IMR-90 (cell line): ENCODE results near the gene RASD2. TPM values are rescaled to one million over a fixed set of nuclear protein-coding genes. Genes with fewer than 3 reads are reported as not detected.

Experiments used
- ATAC-seq: fragments of 200-7000 bp; cut with Tn5 transposase; 2 replicates; pipeline ENCODE4 v1.9.1; 2020; ENCODE audit warnings: low read depth, mild to moderate bottlenecking, moderate library complexity
- BruUV-seq: library from RNA; stranded (reverse); fragments of 400-500 nt; replicated peaks from 2 replicates; lab custom pipeline; 2021; lab: Mats Ljungman, UMichigan
- CTCF ChIA-PET: fragments of 300-600 bp; formaldehyde crosslinking; extraction: SDS; loops from one replicate; lab custom pipeline; 2021; ENCODE audit warnings: antibody characterized with exemption; lab: Yijun Ruan, JAX
- POLR2A ChIA-PET: fragments of 300-600 bp; sonication (Branson Sonifier 250); formaldehyde crosslinking; loops from one replicate; lab custom pipeline; 2022; ENCODE audit warnings: antibody characterized with exemption; ENCODE audit not compliant: unreplicated experiment; lab: Charles Lee
- DNase-seq: peaks from one replicate; pipeline ENCODE4 v3.0.0; 2013
- H2AFZ ChIP-seq: replicated peaks from 2 replicates; pipeline ENCODE3; 2013; ENCODE audit warnings: low read length, mild to moderate bottlenecking; ENCODE audit not compliant: poor library complexity
- H2AK5ac ChIP-seq: 2 replicates; pipeline ENCODE4 v1.6.1; 2013; ENCODE audit warnings: low read depth, low read length, inconsistent platforms
- H2AK9ac ChIP-seq: replicated peaks from 2 replicates; pipeline ENCODE3; 2013; ENCODE audit warnings: mild to moderate bottlenecking, low read depth, low read length, moderate library complexity; ENCODE audit not compliant: poor library complexity
- H2BK120ac ChIP-seq: 2 replicates; pipeline ENCODE4 v1.6.1; 2013; ENCODE audit warnings: low read depth, low read length, inconsistent platforms
- H2BK15ac ChIP-seq: 3 replicates; pipeline ENCODE4 v1.6.1; 2013; ENCODE audit warnings: low read depth, low read length, inconsistent platforms
- H2BK20ac ChIP-seq: 2 replicates; pipeline ENCODE4 v1.6.1; 2013; ENCODE audit warnings: low read depth, mild to moderate bottlenecking, inconsistent platforms, low read length, moderate library complexity
- H2BK5ac ChIP-seq: 2 replicates; pipeline ENCODE4 v1.6.1; 2013; ENCODE audit warnings: mild to moderate bottlenecking, low read depth, low read length, inconsistent platforms; ENCODE audit not compliant: poor library complexity, severe bottlenecking
- H3K14ac ChIP-seq: replicated peaks from 2 replicates; pipeline ENCODE4 v1.6.1; 2013; ENCODE audit warnings: low read depth, low read length, inconsistent platforms
- H3K18ac ChIP-seq: 2 replicates; pipeline ENCODE4 v1.6.1; 2013; ENCODE audit warnings: low read depth, low read length, control low read depth
- H3K23ac ChIP-seq: 2 replicates; pipeline ENCODE4 v1.6.1; 2013; ENCODE audit warnings: low read depth, low read length, inconsistent platforms
- H3K27ac ChIP-seq: 2 replicates; pipeline ENCODE4 v1.5.1; 2013; ENCODE audit warnings: mild to moderate bottlenecking, control low read depth, low read length; ENCODE audit not compliant: insufficient read depth
- H3K27me3 ChIP-seq: 2 replicates; pipeline ENCODE4 v1.6.1; 2013; ENCODE audit warnings: low read length; ENCODE audit not compliant: control insufficient read depth, insufficient read depth
- H3K36me3 ChIP-seq: 2 replicates; pipeline ENCODE4 v1.6.1; 2013; ENCODE audit warnings: low read length, mixed read lengths; ENCODE audit not compliant: control insufficient read depth, insufficient read depth
- H3K4ac ChIP-seq: 2 replicates; pipeline ENCODE4 v1.6.1; 2013; ENCODE audit warnings: low read depth, low read length, inconsistent platforms
- H3K4me1 ChIP-seq: 2 replicates; pipeline ENCODE4 v1.6.1; 2013; ENCODE audit warnings: low read length, mixed read lengths; ENCODE audit not compliant: control insufficient read depth, insufficient read depth
- H3K4me2 ChIP-seq: 2 replicates; pipeline ENCODE4 v1.6.1; 2013; ENCODE audit warnings: low read depth, mild to moderate bottlenecking, control low read depth, low read length, moderate library complexity
- H3K4me3 ChIP-seq: 2 replicates; pipeline ENCODE4 v1.5.1; 2013; ENCODE audit warnings: low read depth, mild to moderate bottlenecking, control low read depth, low read length, moderate library complexity; ENCODE audit not compliant: insufficient read depth
- H3K56ac ChIP-seq: 2 replicates; pipeline ENCODE4 v1.6.1; 2013; ENCODE audit warnings: low read length, inconsistent platforms; ENCODE audit not compliant: insufficient read depth; ENCODE audit errors: extremely low read depth
- H3K79me1 ChIP-seq, 2 experiments: 2 replicates each; pipeline ENCODE4 v1.6.1; 2013; ENCODE audit warnings: low read length in 2 of 2, inconsistent platforms in 1 of 2, low read depth in 1 of 2
- H3K9ac ChIP-seq: 2 replicates; pipeline ENCODE4 v1.6.1; 2013; ENCODE audit warnings: low read depth, low read length, control low read depth
- H3K9me1 ChIP-seq: 2 replicates; pipeline ENCODE4 v1.6.1; 2013; ENCODE audit warnings: low read length, inconsistent platforms; ENCODE audit not compliant: insufficient read depth
- H3K9me3 ChIP-seq: 2 replicates; pipeline ENCODE4 v1.6.1; 2013; ENCODE audit warnings: low read length; ENCODE audit not compliant: control insufficient read depth, insufficient read depth
- H4K20me1 ChIP-seq: 2 replicates; pipeline ENCODE4 v1.6.1; 2013; ENCODE audit warnings: low read length, inconsistent platforms; ENCODE audit not compliant: insufficient read depth
- H4K5ac ChIP-seq: 2 replicates; pipeline ENCODE4 v1.6.1; 2013; ENCODE audit warnings: mild to moderate bottlenecking, low read depth, low read length, control low read depth
- H4K8ac ChIP-seq, 2 experiments: 2 replicates each; pipeline ENCODE4 v1.6.1; 2013; ENCODE audit warnings: low read depth in 2 of 2, low read length in 2 of 2, control low read depth in 1 of 2, inconsistent platforms in 1 of 2
- H4K91ac ChIP-seq: 2 replicates; pipeline ENCODE4 v1.6.1; 2013; ENCODE audit warnings: low read depth, low read length, inconsistent platforms; ENCODE audit not compliant: insufficient read depth
- BHLHE40 ChIP-seq: fragments of 150-350 bp; IDR thresholded peaks from 2 replicates; pipeline ENCODE4 v1.6.1; 2016; ENCODE audit warnings: mild to moderate bottlenecking, low read depth, low read length
- CEBPB ChIP-seq: IDR thresholded peaks from 2 replicates; pipeline ENCODE4 v1.6.1; 2012; ENCODE audit warnings: low read depth, low read length, improper control_type of control experiment
- CHD1 ChIP-seq: IDR thresholded peaks from 2 replicates; pipeline ENCODE4 v1.6.1; 2012; ENCODE audit warnings: low read depth, low read length, improper control_type of control experiment
- ELK1 ChIP-seq: fragments of 150-350 bp; IDR thresholded peaks from 2 replicates; pipeline ENCODE4 v1.6.1; 2016; ENCODE audit warnings: low read depth, mild to moderate bottlenecking, low read length, moderate library complexity, borderline replicate concordance
- FOS ChIP-seq: fragments of 150-350 bp; IDR thresholded peaks from 2 replicates; pipeline ENCODE4 v1.6.1; 2016; ENCODE audit warnings: low read depth, low read length
- MAFK ChIP-seq: IDR thresholded peaks from 2 replicates; pipeline ENCODE4 v1.6.1; 2012; ENCODE audit warnings: low read depth, low read length, improper control_type of control experiment
- MAZ ChIP-seq: IDR thresholded peaks from 2 replicates; pipeline ENCODE4 v1.6.1; 2012; ENCODE audit warnings: low read depth, mild to moderate bottlenecking, low read length, improper control_type of control experiment, moderate library complexity, borderline replicate concordance
- MXI1 ChIP-seq: IDR thresholded peaks from 2 replicates; pipeline ENCODE4 v1.6.1; 2012; ENCODE audit warnings: low read depth, mild to moderate bottlenecking, low read length, moderate library complexity, borderline replicate concordance
- NFE2L2 ChIP-seq: fragments of 150-350 bp; IDR thresholded peaks from 2 replicates; pipeline ENCODE4 v1.6.1; 2016; ENCODE audit warnings: low read depth, mild to moderate bottlenecking, low read length
- POLR2A ChIP-seq: IDR thresholded peaks from 2 replicates; pipeline ENCODE4 v1.6.1; 2012; ENCODE audit warnings: mild to moderate bottlenecking, low read depth, low read length
- RAD21 ChIP-seq: IDR thresholded peaks from 2 replicates; pipeline ENCODE4 v1.6.1; 2012; ENCODE audit warnings: low read length, improper control_type of control experiment
- RCOR1 ChIP-seq: IDR thresholded peaks from 2 replicates; pipeline ENCODE4 v1.6.1; 2012; ENCODE audit warnings: mild to moderate bottlenecking, low read length, improper control_type of control experiment; ENCODE audit not compliant: insufficient replicate concordance
- RFX5 ChIP-seq: IDR thresholded peaks from 2 replicates; pipeline ENCODE4 v1.8.0; 2012; ENCODE audit warnings: low read depth, mild to moderate bottlenecking, low read length, moderate library complexity
- SMC3 ChIP-seq: fragments of 150-350 bp; IDR thresholded peaks from 2 replicates; pipeline ENCODE4 v1.6.1; 2016; ENCODE audit warnings: low read depth, mild to moderate bottlenecking, antibody characterized with exemption, low read length, moderate library complexity
- WGBS, 2 experiments: methylation state at CpG; one replicate each; pipeline versions ENCODE4 v1.1.5 to v1.1.7; 2013; ENCODE audit warnings: missing lambda C conversion rate in 2 of 2; ENCODE audit not compliant: insufficient read length in 1 of 2; ENCODE audit errors: extremely low coverage in 2 of 2; 5-methylcytosine and 5-hydroxymethylcytosine counted together
- dilution Hi-C: fragments of 300-500 bp; cut with HindIII; formaldehyde crosslinking; loops from one replicate; pipeline ENCODE4 v1.14.3; 2018; ENCODE audit warnings: low sequenced_read_pairs; ENCODE audit not compliant: unreplicated experiment
- in situ Hi-C: fragments of 300-500 bp; cut with MboI; formaldehyde crosslinking; loops from 3 replicates; pipeline ENCODE4 v1.14.3; 2019; ENCODE audit warnings: low sequenced_read_pairs, inconsistent platforms, mixed read lengths
- intact Hi-C: fragments of 100-400 bp; cut with micrococcal nuclease; formaldehyde crosslinking; loops from 2 replicates; pipeline ENCODE4 v1.10.0; 2022
- polyA plus RNA-seq, 3 experiments: library from polyadenylated mRNA; depleted of rRNA; stranded (reverse); fragments of >200 nt; gene quantifications; 2 replicates each; pipeline ENCODE4 v1.2.3, GENCODE V29; 2012; ENCODE audit warnings: low replicate concordance in 1 of 3
- total RNA-seq: library from RNA; depleted of rRNA; stranded (reverse); fragments of >200 nt; gene quantifications from 2 replicates; pipeline ENCODE4 v1.2.3, GENCODE V29; 2012
- TF ChIP-seq, protein P1 (sequence below): conservative IDR thresholded peaks from 2 replicates; pipeline ENCODE4 v1.5.1; 2012; ENCODE audit warnings: mild to moderate bottlenecking, low read depth, low read length, improper control_type of control experiment
- TF ChIP-seq, protein P2 (sequence below): fragments of 150-350 bp; IDR thresholded peaks from 2 replicates; pipeline ENCODE4 v1.6.1; 2017; ENCODE audit warnings: mild to moderate bottlenecking, antibody characterized with exemption, low read length, low read depth

The RASD2 gene
- total and polyA plus RNA-seq, 2 of the 4 experiments (the other 2 are of a cell fraction), result under 0.01 to 0.32 TPM

GRCh38 chr22:35549328-35549727, 8.7 kb downstream of the RASD2 start:
- Histone ChIP-seq H4K5ac (no peak overlapping the region), H3K9me1 (0 out of 2 replicates have a peak, but pooled peaks cover 5% of the 10 kb centered on the region), H3K79me1 (no peaks in the 10 kb centered on the region), H2BK15ac (no peak overlapping the region), H3K27ac (no peak overlapping the region), H2AFZ (no peak overlapping the region), H3K4me1 (no peaks in the 10 kb centered on the region), H2AK9ac (no peak overlapping the region), H2AK5ac (peak overlapping the region; percentile 12; the same call in 1 of the 2 replicates), H3K4me3 (no peak overlapping the region), H3K27me3 (no peaks in the 10 kb centered on the region), H3K9me3 (no peaks in the 10 kb centered on the region), H2BK20ac (no peak overlapping the region), H3K4me2 (no peak overlapping the region), H3K4ac (no peak overlapping the region), H4K91ac (no peak overlapping the region), H2BK120ac (no peak overlapping the region), H3K14ac (no peak overlapping the region), H3K18ac (no peak overlapping the region), H3K36me3 (peaks cover 1% of the 10 kb centered on the region; the same call in 1 of the 2 replicates), H3K56ac (no peak overlapping the region), H2BK5ac (no peak overlapping the region), H4K20me1 (no peaks in the 10 kb centered on the region), H3K9ac (no peak overlapping the region), H4K8ac (no peak overlapping the region), H3K23ac (no peak overlapping the region)
- BruUV-seq, result no TSS peak
- ATAC-seq (no peak), DNase-seq (no peak)
- dilution Hi-C loops (no loop called here), intact Hi-C loops (no loop called here), in situ Hi-C loops (no loop called here)
- no peak for TF ChIP-seq RCOR1
- TF ChIP-seq, protein P1, sequence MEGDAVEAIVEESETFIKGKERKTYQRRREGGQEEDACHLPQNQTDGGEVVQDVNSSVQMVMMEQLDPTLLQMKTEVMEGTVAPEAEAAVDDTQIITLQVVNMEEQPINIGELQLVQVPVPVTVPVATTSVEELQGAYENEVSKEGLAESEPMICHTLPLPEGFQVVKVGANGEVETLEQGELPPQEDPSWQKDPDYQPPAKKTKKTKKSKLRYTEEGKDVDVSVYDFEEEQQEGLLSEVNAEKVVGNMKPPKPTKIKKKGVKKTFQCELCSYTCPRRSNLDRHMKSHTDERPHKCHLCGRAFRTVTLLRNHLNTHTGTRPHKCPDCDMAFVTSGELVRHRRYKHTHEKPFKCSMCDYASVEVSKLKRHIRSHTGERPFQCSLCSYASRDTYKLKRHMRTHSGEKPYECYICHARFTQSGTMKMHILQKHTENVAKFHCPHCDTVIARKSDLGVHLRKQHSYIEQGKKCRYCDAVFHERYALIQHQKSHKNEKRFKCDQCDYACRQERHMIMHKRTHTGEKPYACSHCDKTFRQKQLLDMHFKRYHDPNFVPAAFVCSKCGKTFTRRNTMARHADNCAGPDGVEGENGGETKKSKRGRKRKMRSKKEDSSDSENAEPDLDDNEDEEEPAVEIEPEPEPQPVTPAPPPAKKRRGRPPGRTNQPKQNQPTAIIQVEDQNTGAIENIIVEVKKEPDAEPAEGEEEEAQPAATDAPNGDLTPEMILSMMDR, result no peak
- TF ChIP-seq RFX5, result no peak
- no peak for TF ChIP-seq POLR2A
- TF ChIP-seq MXI1, result no peak
- TF ChIP-seq CHD1, result no peak
- TF ChIP-seq RAD21, result no peak
- TF ChIP-seq ELK1, result no peak
- TF ChIP-seq SMC3, result no peak
- no peak for TF ChIP-seq NFE2L2
- no peak for TF ChIP-seq FOS
- no peak for TF ChIP-seq MAFK
- no peak for TF ChIP-seq CEBPB
- no peak for TF ChIP-seq BHLHE40
- no peak for TF ChIP-seq MAZ
- TF ChIP-seq, protein P2, sequence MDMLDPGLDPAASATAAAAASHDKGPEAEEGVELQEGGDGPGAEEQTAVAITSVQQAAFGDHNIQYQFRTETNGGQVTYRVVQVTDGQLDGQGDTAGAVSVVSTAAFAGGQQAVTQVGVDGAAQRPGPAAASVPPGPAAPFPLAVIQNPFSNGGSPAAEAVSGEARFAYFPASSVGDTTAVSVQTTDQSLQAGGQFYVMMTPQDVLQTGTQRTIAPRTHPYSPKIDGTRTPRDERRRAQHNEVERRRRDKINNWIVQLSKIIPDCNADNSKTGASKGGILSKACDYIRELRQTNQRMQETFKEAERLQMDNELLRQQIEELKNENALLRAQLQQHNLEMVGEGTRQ, result no peak
- CTCF ChIA-PET, result interaction anchor here (0.6 kb wide), 1 partner anchor 10 kb away, joined by 3 read pairs; no protein-coding TSS in a partner anchor
- POLR2A ChIA-PET, result interaction anchor here (0.6 kb wide), 1 partner anchor 105 kb away, joined by 3 read pairs; no protein-coding TSS in a partner anchor
- WGBS, 2 experiments, result 48% methylated on average over 6 of the region's 11 CpGs; no CpG with 5 or more reads in 1 of the 2 experiments
